Stimulated activated naive CD4-positive, alpha-beta T cell (primary cell): Measurements from ENCODE around the gene RIPOR1.
"Not testable (repeated sequence)": the region's sequence is repeated elsewhere in the genome, so short reads cannot be mapped to it uniquely, and the experiment has no call there.

Experiments
- DNase-seq, 6 experiments: peaks; one replicate each; lab custom pipeline; 2025; lab: John Stamatoyannopoulos, UW

Gene RIPOR1

DNA sequence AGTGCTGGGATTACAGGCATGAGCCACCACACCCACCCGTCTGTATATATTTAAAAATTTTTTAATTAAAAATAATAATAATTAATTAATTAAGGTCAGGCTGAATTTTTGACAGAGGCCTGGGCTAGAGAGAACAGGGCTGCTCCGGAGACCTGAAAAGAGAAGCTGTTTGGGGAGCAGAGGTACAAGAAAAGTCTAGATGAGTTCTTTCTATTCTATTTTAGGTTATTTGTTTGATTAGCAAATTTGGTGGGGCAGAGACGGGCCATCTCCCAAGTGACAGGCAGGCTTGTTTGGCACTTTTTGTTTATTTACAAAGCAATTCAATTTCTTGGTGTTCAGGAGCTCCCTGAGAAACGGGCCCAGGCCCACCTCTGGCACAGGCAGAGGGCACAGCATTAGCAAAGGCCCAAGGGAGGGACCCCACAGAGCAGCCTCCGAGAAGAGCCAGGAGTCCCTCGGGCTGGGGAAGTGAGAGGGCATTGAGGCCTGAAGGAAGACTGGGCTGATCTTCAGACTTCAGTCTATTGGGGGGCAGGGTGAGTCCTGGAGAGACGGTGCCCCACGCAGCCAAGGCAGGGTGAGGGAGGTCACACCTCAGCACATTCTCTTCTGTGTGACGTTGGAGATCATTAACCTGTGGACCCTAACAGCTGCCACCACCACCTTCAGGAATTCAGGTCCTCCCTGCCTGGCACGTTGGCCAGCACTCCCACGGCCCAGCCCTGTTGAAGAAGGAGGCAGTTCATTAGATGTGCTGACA is 10.8 kb upstream of the RIPOR1 start:
- no peak for DNase-seq

DNA sequence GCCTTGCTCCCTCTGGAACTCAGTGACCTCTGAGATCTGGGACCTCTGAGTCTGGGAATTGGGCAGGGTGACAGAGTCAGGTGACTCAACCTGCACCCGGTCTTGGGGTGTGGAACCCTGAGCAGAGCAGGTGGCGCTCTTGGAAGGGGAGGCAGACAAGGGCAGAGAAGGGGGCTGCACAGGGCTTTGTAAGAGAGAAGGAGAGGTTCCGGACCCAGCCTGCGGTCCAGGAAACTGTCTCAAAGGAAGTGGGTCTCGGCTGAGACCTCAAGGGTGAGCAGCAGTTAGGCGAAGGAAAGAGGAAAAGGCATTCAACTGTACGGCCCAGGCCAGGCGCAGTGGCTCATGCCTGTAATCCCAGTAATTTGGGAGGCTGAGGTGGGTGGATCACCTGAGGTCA is 10.0 kb upstream of the RIPOR1 start:
- no peak for DNase-seq

DNA sequence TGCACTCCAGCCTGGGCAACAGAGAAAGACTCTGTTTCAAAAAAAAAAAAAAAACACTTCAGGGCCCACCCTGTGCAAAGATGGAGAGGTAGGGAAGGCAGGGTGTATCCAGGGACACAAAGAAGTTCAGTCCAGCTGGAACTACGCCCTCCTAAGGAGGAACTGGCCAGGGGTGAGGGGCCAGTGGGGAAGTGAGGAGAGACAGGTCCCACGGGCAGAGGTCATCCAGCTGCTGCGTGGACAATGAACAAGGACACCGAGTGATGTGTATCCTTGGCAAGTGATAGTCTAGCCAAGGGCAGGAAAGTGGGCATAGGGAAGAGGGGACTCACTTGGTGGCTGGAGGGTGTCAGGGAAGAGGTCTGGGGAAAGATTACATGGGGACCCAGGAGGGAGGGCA is 9.4 kb upstream of the RIPOR1 start:
- no peak for DNase-seq

DNA sequence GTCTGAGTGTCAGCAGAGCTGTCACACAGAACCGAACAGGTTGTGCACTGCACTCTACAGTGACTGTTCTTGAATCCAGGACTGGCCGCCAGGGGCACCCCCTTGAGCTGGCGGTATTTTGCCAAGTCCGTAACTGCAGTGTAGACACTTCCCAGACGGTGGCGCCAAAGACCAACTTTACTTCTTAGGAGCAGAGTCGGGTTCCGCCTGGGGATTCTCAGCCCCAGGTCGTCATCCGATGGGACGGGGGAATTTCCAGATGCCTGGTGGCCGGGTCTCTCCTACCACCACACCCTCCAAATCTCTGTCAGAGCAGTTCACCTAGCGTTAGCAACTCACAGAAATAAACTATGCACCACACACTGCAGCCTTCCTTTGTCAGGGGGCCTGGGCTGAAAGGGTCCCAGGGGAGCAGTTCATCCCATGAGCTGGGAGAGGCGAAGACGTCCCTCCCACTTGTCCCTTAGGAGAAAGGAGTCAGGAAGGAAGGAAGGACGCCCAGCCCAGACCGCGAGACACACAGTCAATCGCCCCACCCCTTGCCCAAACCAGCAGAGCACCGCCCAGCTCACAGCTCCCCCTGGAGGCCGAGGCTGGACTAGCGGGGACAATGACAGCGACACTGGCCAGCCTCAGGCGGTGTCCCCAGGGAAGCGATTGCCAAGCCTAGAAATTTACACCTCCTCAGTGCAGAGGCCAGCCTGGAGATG is 7.4 kb upstream of the RIPOR1 start:
- DNase-seq: peak; percentile 87 to 97 (median 94)

DNA sequence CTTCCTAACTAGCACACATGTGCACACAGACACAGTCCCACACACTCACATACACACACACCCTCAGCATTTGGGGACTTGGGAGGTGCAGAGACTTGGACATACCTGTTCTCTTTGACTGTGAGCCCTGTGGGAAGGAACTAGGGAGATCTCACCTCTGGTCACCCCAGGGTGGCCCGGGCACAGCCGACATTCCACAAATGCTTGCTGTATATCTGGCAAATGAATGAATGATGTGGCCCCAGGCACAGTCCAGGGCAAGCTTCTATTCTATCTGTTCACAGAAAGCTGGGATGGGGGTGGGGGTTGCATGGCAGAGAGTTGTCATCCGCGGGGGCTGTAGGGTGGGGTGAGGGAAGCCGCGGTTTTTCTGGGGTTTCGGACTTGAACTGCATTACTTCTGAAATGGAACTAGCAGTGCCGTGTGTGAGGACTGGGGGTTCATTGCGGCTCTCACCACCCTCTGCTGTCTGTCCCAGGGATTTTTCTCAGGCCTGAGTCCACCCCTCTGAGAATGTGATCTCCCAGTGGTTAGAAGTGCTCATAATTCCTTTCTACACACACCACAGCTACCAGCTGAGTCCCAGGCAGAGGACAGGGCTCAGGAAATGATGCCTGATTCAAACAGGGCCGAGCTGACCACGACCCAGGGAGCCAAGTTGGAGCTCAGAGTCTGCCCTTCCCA is 3.3 kb upstream of the RIPOR1 start:
- no peak for DNase-seq

DNA sequence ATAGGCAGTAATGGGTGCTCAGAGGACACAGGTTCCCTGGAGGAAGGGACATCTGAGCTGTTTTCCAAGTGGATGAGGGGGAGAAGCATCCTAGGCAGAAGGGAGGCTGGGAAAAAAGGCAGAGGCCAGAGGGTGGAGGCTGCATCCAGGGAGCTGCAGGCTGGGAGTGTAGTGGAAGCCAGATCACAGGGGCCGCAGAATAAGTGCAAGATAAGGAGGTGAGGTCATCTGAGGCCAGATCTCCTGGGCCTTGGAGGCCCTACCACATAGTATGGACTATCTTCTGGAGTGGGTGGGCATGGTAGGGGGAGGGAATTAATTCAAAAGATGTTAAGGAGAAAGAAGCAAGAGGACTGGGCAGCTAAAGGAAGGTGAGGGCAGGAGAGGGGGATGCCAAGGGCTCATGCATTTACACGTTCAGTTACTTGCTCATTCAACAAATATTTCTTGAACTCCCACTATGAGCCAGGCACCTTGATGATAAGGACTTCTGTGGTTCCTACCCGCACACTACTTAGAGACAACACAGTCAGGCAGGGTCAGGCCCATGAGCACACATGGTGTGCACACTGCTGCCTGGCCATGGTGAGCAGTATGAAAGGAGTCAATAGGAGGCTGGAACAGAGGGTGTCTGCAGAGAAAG is 2.4 kb upstream of the RIPOR1 start:
- DNase-seq: no peak

DNA sequence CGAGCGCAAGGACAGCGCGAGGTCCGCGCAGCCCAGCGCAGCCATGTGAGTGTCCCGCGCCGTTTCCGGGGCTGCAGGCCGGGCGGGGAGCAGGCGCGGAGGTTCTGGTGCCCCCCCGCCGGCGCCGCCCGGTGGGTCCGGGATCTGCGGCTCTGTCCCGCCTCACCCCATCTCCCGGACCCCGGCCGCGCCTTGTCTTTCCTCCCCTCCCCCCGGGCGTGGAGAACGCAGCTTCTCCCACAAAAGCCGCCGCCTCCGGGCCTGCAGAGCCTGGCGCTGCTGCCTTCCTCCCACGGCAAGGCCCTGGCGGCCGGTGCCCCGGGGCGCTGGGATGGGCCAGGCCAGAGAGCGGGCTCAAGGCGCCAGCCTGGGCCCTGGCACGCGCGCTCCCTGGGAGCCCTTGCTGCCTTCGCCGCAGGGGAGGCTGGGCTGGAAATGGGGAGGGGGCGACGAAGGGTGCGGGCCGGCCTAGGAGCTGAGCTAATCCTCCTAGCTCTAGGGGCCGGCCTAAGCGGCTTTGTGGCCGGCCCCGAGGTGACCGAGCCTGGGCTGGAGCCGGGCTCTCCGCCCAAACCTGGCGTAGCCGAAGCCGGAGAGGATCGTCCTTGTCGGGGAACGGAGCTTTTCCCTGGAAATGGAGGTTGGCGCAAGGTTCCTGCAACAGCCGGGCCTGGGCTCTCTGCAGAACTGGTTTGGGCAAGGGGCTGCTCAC is 397 bp downstream of the RIPOR1 start:
- peak in 2 of 6 experiments; percentile 35 to 39 for DNase-seq

DNA sequence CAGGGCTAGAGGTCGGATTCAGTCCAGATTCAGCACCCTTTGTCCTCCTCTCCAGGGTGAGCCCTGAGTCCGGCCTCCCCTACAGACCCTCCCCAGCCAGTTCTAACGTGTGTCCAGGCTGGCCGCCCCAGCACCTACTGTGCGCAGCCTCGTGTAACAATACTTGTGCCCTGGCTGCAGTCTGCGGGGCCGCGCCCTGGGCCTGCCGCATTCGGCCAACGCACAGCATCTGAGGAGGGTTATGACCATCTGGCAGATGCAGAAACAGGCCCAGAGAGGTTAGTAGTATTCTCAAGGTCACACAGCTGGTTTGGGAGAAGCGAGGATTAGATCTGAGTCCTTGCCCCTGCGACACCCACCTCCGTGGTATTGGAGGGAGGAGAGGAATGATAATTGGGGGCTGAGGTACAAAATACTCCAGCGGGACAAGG is 968 bp downstream of the RIPOR1 start:
- peak in 1 of 6 experiments; percentile 17 for DNase-seq

DNA sequence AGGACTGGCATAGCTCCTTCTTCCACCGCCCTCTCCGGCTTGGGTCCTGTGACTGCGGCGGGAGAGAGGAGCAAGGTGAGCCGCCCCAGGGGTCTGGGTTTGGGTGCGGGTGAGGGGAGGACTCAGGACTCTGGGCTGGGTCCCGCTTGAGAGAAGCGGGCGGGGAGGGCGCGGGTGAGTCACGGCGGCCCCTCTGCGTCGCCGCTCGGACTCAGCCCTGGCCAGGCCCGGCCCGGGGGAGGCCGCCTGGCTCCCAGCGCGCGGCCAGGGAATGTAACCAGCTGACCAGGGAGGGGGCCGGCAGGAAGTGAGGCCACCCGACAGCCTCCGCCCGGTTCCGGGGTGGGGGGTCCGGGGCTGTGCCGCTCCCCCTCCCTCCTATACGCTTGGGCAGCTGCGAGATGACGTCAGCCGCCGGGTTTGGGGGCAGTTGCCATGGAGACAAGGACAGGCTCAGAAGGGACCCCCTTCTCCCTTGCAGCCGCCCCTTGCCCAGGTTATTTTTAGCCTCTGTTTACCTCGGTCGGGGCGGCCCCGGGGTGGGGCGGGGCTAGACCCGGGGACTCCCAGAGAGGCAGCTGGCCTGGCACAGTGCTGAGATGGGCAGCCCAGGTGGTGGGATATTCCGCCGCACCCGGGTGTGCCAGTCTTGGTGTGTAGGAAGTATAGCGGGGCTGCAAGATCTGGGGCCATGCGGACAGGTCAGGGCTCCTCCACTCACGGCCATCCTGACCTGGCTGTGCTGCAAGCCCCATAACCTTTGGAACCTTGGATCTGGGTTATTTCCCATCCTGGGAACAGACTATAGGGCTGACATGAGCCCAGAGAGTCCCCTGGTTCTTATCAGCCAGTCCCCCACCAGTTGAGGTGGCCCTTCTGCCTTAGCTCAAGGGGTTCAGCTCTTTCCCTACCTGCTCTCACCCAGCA is 1.6 kb downstream of the RIPOR1 start:
- peak in 1 of 6 experiments; percentile 34 for DNase-seq

DNA sequence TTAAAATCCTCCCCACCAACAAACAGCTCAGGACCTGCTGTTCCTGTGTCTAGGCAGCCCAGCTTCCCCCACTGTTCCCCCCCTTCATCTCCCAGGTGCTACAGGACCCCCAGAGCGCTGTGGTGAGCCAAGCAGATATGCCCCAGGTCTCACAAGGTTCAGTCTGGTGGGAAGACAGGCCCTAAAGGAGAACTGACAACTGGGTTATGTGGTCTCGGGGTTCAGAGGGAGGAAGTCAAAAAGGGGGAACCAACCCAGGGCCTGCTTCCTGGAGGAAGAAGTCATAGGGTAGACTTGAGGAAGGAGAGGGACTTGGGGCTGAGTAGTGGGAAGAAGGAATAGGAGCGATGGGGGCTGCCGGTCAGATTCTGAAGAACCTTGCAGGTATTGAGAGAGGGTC is 2.6 kb downstream of the RIPOR1 start:
- no peak for DNase-seq

DNA sequence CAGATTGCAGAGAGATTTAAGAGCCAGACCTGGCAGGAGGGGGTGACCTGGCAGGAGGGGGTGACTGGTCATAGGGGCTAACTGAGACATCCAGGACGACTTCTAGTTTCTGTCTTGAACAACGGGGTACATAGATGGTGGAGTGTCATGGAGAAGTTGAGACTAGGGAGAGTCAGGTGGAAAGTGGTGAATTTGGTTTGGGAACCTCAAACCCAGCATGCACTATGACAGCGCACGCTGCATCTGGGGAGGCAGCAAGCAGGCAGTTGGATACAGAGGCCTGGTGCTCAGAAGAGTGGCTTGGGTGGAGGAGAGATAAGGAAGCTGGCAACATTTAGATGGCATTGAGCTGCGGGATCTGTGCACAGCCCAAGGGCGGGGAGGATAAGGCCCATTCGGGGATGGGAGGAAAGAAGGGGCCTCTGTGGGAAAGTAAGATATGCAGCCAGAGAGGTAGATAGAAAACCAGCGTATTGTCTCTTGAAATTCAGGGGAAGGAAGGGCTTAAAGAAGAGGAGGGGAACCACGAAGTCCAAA is 4.5 kb downstream of the RIPOR1 start:
- DNase-seq: no peak

DNA sequence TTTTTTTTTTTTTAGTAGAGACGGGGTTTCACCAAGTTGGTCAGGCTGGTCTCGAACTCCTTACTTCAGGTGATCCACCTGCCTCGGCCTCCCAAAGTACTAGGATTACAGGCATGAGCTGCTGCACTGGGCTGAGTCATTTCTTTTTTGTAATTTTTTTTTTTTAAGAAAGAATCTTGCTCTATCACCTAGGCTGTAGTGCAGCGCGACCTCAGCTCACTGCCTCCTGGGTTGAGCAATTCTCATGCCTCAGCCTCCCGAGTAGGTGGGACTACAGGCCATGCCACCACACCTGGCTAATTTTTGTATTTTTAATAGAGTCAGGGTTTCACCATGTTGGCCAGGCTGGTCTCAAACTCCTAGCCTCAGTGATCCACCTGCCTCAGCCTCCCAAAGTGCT is 5.4 kb downstream of the RIPOR1 start:
- not testable (repeated sequence) for DNase-seq

DNA sequence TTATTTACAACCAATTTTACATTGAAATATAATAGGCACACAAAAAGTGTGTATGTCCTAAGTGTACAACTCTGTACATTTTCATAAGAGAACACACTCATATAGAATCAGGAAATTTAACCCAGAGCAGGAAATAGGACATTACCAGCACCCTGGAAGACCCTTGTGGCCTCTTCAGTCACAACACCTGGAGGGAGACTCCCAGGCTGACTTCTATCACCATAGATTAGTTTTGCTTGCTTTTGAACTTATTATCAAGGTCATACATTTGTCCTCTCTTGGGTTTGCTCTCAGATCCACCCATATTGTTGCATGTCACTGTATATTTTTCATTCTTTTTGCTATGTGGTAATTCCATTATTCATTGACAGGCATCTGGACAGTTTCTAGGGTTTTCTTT is 5.8 kb downstream of the RIPOR1 start:
- no peak for DNase-seq

DNA sequence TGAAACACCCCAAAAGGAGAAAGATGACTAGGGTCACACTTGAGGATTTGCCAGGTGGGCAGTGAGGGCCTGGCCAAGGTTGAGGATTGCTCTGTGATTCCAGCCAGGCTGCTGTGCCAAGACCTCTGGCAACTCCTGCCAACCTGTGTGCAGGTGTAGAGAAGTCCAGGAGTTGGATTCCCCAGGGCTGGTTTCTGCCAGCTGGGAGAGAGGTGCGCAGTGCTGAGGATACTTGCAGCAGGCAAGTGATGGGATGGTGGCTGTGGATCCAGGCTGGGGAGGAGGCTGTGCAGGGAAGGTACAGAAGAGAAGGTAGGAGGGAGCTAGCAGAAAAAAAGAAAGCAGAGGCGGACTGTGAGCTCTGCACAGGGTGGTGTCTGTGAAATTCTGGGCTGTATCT is 6.6 kb downstream of the RIPOR1 start:
- no peak for DNase-seq

DNA sequence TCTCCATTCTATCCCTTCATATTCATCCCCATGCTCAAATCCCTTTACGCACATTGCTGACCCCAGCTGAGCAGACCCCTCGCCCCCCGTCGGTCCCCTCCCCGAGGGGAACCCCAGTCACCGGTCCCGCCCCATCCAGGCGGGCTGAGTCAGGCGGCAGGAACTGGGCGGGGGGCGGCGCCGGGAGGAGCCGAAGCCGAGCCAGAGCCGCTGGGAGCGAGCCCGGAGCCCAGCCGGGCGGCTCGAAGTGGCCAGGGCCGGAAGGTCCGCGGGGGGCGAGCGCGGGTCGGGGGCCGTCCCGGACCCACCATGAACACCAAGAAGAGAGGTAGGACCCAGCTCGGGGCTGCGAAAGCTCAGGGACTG is 8.6 kb downstream of the RIPOR1 start:
- peak in 4 of 6 experiments; percentile 27 to 53 (median 48) for DNase-seq

DNA sequence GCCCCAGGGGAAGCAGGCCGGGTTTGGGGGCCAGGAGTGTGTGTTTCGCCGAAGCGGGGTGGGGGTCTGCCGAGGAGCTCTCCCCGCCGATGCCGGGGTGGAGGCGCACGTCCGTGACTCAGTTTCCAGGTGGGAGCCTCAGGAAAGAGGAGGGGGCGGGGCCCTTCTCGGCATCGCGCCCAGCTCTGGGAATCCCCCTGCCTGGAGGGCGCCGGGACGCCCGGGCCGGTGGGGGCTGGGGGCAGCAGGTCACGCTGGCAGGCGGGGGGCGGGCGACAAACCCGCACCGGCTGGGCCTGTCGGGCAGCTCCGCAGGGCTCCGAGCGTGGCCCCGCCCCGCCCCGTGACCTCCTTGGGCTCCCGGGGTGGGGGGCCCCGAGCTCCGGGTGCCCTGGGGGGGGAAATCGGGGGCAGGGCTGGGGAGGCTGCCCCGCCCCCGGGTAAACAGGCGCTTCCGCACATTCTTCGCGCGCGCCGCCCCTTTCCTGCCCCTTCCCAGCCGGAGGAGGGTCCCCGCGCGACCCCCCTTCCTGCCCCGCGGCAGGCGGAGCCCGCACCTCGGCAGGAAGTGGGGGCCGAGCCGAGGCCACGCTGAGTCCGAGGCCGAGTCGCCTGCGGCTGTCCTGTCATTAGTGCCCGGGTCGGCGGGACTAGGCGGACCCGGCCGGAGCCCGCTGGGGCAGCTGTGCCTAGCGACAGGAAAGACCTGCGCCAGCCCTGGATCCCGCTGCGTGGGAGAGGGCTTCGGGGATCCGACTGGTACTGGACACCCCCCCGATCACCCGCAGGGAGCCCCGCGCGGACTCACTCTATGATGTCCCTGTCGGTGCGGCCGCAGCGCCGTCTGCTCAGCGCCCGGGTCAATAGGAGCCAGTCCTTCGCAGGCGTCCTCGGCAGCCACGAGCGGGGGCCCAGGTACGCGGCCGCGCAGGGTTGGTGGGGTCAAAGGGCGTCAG is 9.3 kb downstream of the RIPOR1 start:
- DNase-seq: peak; percentile 49 to 74 (median 64)

DNA sequence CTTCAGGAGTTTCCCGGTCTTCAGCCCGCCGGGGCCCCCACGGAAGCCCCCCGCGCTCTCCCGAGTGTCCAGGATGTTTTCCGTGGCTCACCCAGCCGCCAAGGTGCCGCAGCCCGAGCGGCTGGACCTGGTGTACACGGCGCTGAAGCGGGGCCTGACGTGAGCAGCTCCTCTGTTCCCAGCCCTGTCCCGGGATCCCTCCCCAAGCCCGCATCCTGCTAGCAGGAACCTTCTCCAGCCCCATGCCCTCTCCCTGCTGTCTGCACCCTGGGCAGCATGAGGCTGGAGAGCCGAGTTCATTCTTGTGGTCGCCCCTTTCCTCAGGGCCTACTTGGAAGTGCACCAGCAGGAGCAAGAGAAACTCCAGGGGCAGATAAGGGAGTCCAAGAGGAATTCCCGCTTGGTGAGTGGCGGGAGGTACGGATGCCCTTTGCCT is 10.1 kb downstream of the RIPOR1 start:
- no peak for DNase-seq

DNA sequence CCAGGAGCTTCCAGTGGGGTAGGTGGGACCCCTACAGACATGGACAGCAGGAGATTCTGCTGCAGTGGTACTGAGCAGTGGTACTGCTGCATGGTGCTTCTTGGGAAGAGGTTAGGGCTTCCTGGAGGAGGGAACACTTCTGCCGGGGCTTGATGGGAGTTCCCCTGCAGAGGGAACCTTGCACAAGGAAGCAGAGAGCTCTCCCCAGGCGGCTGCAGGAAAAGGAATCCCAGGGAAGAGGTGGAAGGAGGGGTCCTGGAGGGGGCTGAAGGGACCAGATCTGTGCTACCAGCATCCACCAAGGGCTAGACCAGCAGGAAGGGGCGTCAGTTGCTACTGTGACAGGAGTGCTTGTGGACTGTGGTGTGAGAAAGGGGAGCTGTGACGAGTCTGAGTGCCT is 10.6 kb downstream of the RIPOR1 start:
- DNase-seq: peak in 1 of 6 experiments; percentile 25
